ENCODE results near the gene PIF1.

Gene PIF1

GRCh38 chr15:64847448-64847847, 22.0 kb upstream of the PIF1 start:
- no peak for TF ChIP-seq CTCF (IDR thresholded peaks at IDR 0.05; ENCODE audit: insufficient read depth, low read depth, low read length, missing control alignments)
- DNase-seq (ENCODE audit: low read depth): no peak

GRCh38 chr15:64847016-64847415, 21.6 kb upstream of the PIF1 start:
- DNase-seq (ENCODE audit: low read depth): no peak
- TF ChIP-seq CTCF (IDR thresholded peaks at IDR 0.05; ENCODE audit: insufficient read depth, low read depth, low read length, missing control alignments): no peak
- no peak overlapping the region for H3K4me3 ChIP-seq (ENCODE audit: low read depth, low read length)

More at GRCh38 chr15:64847448-64847847, 22.0 kb upstream of the PIF1 start:
- no peak overlapping the region for H3K4me3 ChIP-seq (ENCODE audit: low read depth, low read length)

- no peak for TF ChIP-seq CTCF (IDR thresholded peaks at IDR 0.05; ENCODE audit: insufficient read depth, low read depth, low read length, missing control alignments)
- H3K4me3 ChIP-seq (ENCODE audit: low read depth, low read length): peak overlapping the region; percentile 93
- DNase-seq (ENCODE audit: low read depth): peak; percentile 41
Observed at GRCh38 chr15:64845831-64846595, 20.6 kb upstream of the PIF1 start.

GRCh38 chr15:64845183-64845611, 19.8 kb upstream of the PIF1 start:
- DNase-seq (ENCODE audit: low read depth): peak; percentile 48
- peak overlapping the region; percentile 93 for H3K4me3 ChIP-seq (ENCODE audit: low read depth, low read length)
- no peak for TF ChIP-seq CTCF (IDR thresholded peaks at IDR 0.05; ENCODE audit: insufficient read depth, low read depth, low read length, missing control alignments)

GRCh38 chr15:64844576-64845145, 19.2 kb upstream of the PIF1 start:
- peak; percentile 55 for DNase-seq (ENCODE audit: low read depth)
- TF ChIP-seq CTCF (IDR thresholded peaks at IDR 0.05; ENCODE audit: insufficient read depth, low read depth, low read length, missing control alignments): no peak
- H3K4me3 ChIP-seq (ENCODE audit: low read depth, low read length): peak overlapping the region; percentile 93

GRCh38 chr15:64843991-64844390, 18.5 kb upstream of the PIF1 start:
- peak; percentile 41 for DNase-seq (ENCODE audit: low read depth)
- H3K4me3 ChIP-seq (ENCODE audit: low read depth, low read length): peak overlapping the region; percentile 93
- TF ChIP-seq CTCF (IDR thresholded peaks at IDR 0.05; ENCODE audit: insufficient read depth, low read depth, low read length, missing control alignments): no peak

All from GM12865 (cell line).